Stimulated activated CD4-positive, alpha-beta T cell treated with anti-CD3 and anti-CD28 coated beads, Interleukin-1b, Interleukin-23, amount 100 ng/mL, for 1 hour (primary cell): ENCODE measurements around the gene S100A4.
A peak's percentile ranks its signal among the peaks of the same experiment; 100 is the strongest.
"Not testable (repeated sequence)": the region's sequence is repeated elsewhere in the genome, so short reads cannot be mapped to it uniquely, and the experiment has no call there.

Source experiments
- DNase-seq, 2 donors: peaks; one replicate each; pipeline ENCODE4 v3.0.0-alpha.2; 2020; ENCODE audit warnings: low read depth in 2 of 2

The S100A4 gene

GRCh38 chr1:153545067-153546055 lies at the start of gene S100A4:
Gene S100A4, minus strand, starts transcription at chr1:153545806. Its CDS starts 1,012 bp downstream, at chr1:153544794.
- peak; percentile 75 to 84 for DNase-seq

GRCh38 chr1:153592748-153593147 lies 47.1 kb upstream of the S100A4 start:
- DNase-seq, result no peak

- no peak for DNase-seq
Observed at GRCh38 chr1:153588482-153588881, 42.9 kb upstream of the S100A4 start.

DNA sequence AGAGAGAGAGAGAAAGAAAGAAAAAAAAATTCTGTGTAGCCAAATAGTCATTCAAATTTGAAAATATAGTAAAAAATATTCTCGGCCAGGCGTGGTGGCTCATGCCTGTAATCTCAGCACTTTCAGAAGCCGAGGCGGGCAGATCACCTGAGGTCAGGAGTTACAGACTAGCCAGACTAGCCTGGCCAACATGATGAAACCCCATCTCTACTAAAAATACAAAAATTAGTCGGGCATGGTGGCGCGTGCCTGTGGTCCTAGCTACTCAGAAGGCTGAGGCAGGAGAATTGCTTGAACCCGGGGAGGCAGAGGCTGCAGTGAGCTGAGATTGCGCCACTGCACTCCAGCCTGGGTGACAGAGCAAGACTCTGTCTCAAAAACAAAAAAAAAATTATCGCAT lies 42.4 kb upstream of the S100A4 start:
- DNase-seq, result not testable (repeated sequence)

DNA sequence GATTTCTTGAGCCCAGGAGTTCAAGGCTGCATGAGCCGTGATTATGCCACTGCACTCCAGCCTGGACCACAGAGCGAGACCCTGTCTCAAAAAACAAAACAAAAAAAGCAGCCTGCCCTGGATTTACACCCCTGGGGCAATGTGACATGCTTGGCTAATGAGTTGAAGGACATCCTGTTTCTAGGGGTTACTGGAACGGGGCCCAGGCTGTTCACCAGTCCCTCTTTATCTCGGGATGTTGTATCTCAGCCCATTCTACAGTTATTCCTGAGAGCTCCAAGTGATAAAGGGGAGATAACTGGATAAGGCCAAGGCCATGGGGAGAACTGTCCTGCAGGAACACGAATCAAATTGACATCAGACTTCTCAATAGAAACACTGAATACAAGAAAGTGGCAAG lies 41.7 kb upstream of the S100A4 start:
- DNase-seq, result no peak

GRCh38 chr1:153586347-153586746 lies 40.7 kb upstream of the S100A4 start:
- no peak for DNase-seq

GRCh38 chr1:153585006-153585405 lies 39.4 kb upstream of the S100A4 start:
- no peak for DNase-seq

- no peak for DNase-seq
Observed at GRCh38 chr1:153583976-153584375, 38.4 kb upstream of the S100A4 start.

- DNase-seq, result not testable (repeated sequence)
Observed at GRCh38 chr1:153583514-153583913, 37.9 kb upstream of the S100A4 start.

DNA sequence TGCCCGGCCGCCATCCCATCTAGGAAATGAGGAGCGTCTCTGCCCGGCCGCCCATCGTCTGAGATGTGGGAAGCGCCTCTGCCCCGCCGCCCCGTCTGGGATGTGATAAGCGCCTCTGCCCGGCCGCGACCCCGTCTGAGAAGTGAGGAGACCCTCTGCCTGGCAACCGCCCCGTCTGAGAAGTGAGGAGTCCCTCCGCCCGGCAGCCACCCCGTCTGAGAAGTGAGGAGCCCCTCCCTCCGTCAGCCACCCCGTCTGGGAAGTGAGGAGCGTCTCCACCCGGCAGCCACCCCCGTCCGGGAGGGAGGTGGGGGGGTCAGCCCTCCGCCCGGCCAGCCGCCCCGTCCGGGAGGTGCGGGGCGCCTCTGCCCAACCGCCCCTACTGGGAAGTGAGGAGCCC lies 37.2 kb upstream of the S100A4 start:
- DNase-seq, result not testable (repeated sequence)

DNA sequence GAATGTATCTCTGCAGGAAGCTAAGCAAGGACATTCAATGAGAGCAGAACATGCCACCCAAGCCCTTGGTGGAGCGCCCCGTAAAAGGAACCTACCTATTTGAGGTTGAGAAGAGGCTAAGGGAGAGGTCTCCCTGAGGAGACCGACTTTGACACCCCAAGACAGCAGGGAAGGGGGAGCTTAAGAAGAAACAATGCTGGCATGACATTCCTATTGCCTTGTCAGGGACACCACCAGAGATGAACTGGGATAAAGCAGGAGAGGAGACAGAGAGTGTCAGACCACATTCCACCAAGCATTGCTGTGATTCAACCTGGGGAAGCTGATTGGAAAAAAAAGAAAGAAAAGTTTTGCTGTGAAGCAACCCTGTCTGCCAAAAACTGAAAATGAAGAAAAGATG lies 33.3 kb upstream of the S100A4 start:
- DNase-seq, result no peak

GRCh38 chr1:153578490-153578889 lies 32.9 kb upstream of the S100A4 start:
- DNase-seq, result no peak

GRCh38 chr1:153577624-153578051 lies 32.0 kb upstream of the S100A4 start:
- no peak for DNase-seq

- DNase-seq, result no peak
Observed at GRCh38 chr1:153577138-153577537, 31.5 kb upstream of the S100A4 start.

GRCh38 chr1:153575497-153575896 lies 29.9 kb upstream of the S100A4 start:
- not testable (repeated sequence) for DNase-seq

DNA sequence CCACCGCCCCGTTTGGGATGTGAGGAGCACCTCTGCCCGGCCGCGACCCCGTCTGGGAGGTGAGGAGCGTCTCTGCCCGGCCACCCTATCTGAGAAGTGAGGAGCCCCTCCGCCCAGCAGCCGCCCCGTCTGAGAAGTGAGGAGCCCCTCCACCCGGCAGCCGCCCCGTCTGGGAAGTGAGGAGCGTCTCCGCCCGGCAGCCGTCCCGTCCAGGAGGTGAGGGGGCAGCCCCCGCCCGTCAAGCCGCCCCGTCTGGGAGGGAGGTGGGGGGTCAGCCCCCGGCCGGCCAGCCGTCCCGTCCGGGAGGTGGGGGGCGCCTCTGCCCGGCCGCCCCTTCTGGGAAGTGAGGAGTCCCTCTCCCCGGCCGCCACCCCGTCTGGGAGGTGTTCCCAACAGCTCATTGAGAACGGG lies 29.5 kb upstream of the S100A4 start:
- not testable (repeated sequence) for DNase-seq

DNA sequence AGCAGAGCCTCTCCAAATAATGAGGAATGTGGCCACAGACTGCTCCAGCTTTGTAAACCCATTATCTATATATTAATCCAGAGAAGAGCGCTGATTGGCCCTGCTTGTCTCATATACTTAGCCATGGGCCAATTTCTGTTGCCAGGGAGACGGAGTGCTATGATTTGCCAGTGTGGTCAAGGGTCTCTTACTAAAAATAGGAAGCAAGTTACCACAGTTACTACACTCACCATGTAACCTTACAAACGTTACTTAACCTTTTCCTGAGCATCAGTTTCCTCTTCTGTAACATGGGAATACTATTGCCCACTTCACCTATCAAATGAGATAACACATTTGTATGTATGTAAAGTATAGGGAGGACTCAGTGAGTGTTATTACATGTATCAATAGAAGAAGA lies 27.7 kb upstream of the S100A4 start:
- no peak for DNase-seq

DNA sequence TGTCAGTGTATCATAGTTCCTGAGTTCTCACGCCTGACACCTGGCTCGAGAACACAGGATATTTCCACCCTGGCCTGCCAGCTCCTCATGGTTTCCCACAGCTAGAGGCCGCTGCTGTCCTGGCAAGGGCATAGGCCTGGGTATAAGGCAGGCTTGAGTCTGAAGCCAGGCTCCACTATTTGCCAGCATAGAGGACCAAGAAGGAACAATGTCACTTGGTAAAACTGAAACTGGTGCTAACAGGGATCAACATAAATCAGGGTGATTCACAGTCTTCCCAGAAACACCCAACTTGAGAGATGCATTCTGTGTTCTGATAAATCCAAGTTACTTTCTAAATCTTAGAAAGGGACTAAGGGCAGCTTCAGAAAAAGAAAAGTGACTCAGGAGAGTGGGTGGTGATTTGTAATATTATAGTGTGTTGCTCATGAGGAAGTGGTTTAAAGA lies 27.0 kb upstream of the S100A4 start:
- DNase-seq, result no peak

DNA sequence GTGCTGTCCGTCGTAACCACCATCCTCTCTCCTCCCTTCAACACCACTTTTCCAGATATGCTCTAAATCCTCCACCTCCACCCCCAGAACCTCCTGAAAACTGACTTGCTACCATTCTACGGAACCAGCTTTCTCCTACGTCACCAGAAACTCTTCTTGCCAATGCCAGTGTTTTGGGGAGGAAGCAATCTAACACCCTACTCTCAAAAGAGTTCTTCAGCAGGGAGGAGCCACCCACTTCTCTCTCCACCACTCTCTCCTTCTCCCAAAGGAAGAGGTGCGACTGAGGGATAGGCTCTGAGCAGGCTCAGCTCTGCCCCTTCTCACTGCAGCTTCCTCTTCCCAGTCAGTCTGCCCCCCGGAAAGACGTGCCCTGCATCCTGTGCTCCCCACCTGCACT lies 26.1 kb upstream of the S100A4 start:
- no peak for DNase-seq

DNA sequence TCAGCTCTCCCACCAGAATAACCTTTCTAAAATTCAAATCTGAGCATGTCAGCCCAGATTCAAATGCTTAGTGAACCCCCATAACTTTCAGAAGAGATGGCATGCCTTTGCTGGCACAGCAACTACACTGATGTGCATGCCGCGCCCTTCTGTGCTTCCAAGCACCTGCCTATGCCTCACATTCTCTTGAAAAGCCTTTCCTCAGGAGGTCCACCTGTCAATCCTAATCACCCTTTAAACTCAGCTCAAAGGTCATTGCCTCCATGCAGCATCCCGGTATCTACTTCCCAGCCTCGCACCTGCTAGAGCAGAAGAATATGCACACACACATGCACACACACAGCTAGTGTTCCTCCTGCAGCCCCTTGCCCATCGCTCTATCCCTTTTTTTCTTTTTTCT lies 25.3 kb upstream of the S100A4 start:
- no peak for DNase-seq

GRCh38 chr1:153569465-153569864 lies 23.9 kb upstream of the S100A4 start:
- no peak for DNase-seq

DNA sequence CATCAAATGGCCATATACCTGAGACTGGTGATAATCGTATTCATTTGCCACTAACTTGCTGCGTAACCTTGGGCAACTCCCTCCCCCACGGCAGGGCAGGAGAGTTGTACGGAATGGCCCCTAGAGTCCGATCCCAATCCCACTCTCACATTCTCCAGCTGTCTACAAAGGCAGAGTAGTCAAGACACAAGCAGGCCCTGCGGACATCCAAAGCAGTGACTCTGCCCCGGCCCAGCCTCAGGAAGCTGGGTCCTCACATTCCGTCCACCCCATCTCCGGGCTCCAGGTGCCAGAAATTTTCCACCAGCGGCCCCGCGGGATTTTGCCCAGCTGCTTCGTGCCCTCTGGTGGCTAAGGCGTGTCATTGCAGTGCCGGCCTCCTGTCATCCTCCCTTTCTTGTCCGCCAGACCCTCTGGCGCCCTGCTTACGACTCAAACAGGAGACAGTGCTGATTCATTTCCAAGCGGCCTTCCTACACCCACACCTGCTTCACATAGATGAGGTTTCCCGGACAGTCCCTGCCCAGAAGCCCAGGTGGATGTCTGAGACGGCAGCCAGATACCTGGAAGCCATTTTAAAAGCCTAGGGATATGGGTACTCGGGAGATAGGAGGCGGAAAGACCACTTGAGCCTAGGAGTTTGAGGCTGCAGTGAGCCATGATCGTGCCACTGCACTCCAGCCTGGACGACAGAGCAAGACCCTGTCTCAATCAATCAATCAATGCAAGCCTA lies 22.9 kb upstream of the S100A4 start:
- DNase-seq, result peak; percentile 64 to 67
